HG02571 (cell line): Measurements from ENCODE around the gene FBXO40.

Source experiments
- ATAC-seq: cut with Tn5 transposase; IDR thresholded peaks from one replicate; pipeline ENCODE4 v1.9.1; 2021; ENCODE audit warnings: mild to moderate bottlenecking, moderate library complexity; ENCODE audit not compliant: unreplicated experiment

FBXO40 gene

DNA sequence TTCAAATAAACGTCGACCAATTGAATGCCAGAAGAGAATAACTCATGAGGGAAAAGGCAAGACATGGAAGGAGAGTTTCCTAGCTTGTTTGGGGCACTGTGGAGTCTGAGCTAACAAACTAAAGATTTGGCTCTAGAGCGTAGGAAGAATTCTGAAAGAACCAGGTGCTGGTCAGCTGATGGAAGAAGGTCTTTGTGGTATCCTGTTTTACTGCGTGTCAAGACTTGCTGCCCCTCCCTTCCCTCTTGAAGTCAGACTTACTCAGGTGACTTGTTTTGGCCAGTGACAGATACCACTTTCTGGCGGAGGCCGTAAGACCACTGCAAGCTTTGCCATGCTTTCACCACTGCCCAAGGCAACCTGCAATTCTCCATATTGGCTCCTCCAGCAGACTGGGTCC lies 68.2 kb downstream of the FBXO40 start:
- no peak for ATAC-seq

- no peak for ATAC-seq
Observed at GRCh38 chr3:121662742-121663141, 69.6 kb downstream of the FBXO40 start.

GRCh38 chr3:121663171-121663847 lies 70.1 kb downstream of the FBXO40 start:
- no peak for ATAC-seq

- no peak for ATAC-seq
Observed at GRCh38 chr3:121665488-121665887, 72.3 kb downstream of the FBXO40 start.

GRCh38 chr3:121667333-121667732 lies 74.2 kb downstream of the FBXO40 start:
- no peak for ATAC-seq

DNA sequence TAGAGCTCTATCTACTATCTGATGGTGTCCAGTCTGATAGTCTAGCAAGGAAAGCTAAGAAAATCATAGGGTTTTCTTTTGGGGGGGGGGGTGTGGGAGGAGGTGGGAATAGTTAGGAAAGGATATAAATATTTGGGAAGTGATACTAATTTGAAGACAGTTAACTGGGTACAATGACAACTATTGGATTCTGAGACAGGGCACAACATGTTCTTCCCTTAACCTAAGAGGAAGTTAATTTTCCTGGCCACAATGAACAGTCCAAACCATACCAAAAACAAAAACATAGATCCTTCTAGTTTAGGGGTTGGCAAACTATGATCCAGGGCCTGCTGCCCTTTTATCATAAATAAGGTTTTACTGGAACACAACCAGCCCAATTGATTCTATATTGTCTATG lies 77.5 kb downstream of the FBXO40 start:
- ATAC-seq = no peak

DNA sequence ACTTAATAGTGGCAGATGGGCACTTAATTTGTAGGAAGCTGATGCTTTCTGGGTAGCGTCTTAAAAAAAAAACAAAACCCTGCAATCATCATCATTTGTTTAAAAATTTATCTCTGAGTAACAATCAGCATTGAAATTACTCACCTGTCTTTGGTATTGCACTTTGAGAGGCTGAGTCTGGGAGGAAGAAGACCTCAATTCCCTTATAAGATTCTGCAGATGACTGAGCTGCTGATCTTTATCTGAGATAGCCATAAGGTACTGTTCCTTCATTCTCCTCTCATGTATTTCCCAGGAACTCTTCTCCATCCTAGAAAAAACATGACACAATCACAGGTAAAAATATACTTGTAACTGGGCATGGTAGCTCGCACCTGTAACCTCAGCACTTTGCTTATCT lies 84.0 kb downstream of the FBXO40 start:
- no peak for ATAC-seq
